HEK293T (cell line): ENCODE measurements around the gene OCEL1.

Experiments used
- BHLHE40 ChIP-seq: fragments of 450-650 bp; IDR thresholded peaks from 2 replicates; pipeline ENCODE4 v1.6.1; 2016; ENCODE audit warnings: mild to moderate bottlenecking, moderate library complexity, borderline replicate concordance
- FOXA1 ChIP-seq: fragments of 450-650 bp; IDR thresholded peaks from 2 replicates; pipeline ENCODE4 v1.6.1; 2016; ENCODE audit warnings: mild to moderate bottlenecking
- FOXK2 ChIP-seq: fragments of 450-650 bp; IDR thresholded peaks from 2 replicates; pipeline ENCODE4 v1.6.1; 2016; ENCODE audit warnings: mild to moderate bottlenecking
- NFRKB ChIP-seq: fragments of 450-650 bp; IDR thresholded peaks from 2 replicates; pipeline ENCODE4 v1.6.1; 2016; ENCODE audit warnings: mild to moderate bottlenecking, moderate library complexity
- SUZ12 ChIP-seq: fragments of 450-650 bp; IDR thresholded peaks from 2 replicates; pipeline ENCODE4 v1.6.1; 2016; ENCODE audit warnings: mild to moderate bottlenecking
- ZNF384 ChIP-seq: fragments of 450-650 bp; IDR thresholded peaks from 2 replicates; pipeline ENCODE4 v1.6.1; 2016

GRCh38 chr19:17266975-17267788, 41.2 kb downstream of the OCEL1 start, which contains the start of gene BABAM1:
- no peak for TF ChIP-seq ZNF384
- no peak for TF ChIP-seq FOXK2
- TF ChIP-seq BHLHE40 = no peak
- TF ChIP-seq FOXA1 = no peak
- no peak for TF ChIP-seq SUZ12
- no peak for TF ChIP-seq NFRKB
